HepG2 (cell line): ENCODE data around the gene TEAD1. TPM values are rescaled to one million over a fixed set of nuclear protein-coding genes. Genes with fewer than 3 reads are reported as not detected.

Source experiments
- ATAC-seq: fragments of 200-7000 bp; cut with Tn5 transposase; 3 replicates; pipeline ENCODE4 v1.9.1; 2020; ENCODE audit warnings: mild to moderate bottlenecking, moderate library complexity
- BruUV-seq: library from RNA; stranded (reverse); fragments of 400-500 nt; replicated peaks from 2 replicates; lab custom pipeline; 2021; lab: Mats Ljungman, UMichigan
- CTCF ChIA-PET: fragments of 300-600 bp; formaldehyde crosslinking; extraction: SDS; loops from one replicate; lab custom pipeline; 2021; ENCODE audit warnings: low total read pairs, inconsistent platforms, low intra/inter-chr PET ratio; lab: Yijun Ruan, JAX
- POLR2A ChIA-PET: fragments of 350-600 bp; sonication (Branson Sonifier 250); formaldehyde crosslinking; loops from one replicate; lab custom pipeline; 2020; ENCODE audit warnings: antibody characterized with exemption, inconsistent platforms; lab: Yijun Ruan, JAX
- DNase-seq: peaks from one replicate; pipeline ENCODE4 v3.0.0-alpha.2; 2015; ENCODE audit warnings: low spot score
- FAIRE-seq: peaks from 3 replicates; lab custom pipeline; 2011; peaks lifted over from hg19 to GRCh38; lab: Jason Lieb, UNC
- H2AFZ ChIP-seq: one replicate; pipeline ENCODE4 v1.6.1; 2011; ENCODE audit warnings: low read length, inconsistent platforms
- H3K27ac ChIP-seq: fragments of 300-600 bp; 3 replicates; pipeline ENCODE4 v1.8.0; 2011; ENCODE audit warnings: mixed run types, mild to moderate bottlenecking, mixed read lengths, low read length, inconsistent platforms; ENCODE audit not compliant: insufficient read depth; ENCODE audit errors: extremely low read length
- H3K27me3 ChIP-seq, 2 experiments: fragments of 200-600 bp in 1 of 2; 2 replicates in 1 of 2; 3 replicates in 1 of 2; pipeline versions ENCODE4 v1.6.0 to v1.8.0; 2011; ENCODE audit warnings: low read length in 2 of 2, mild to moderate bottlenecking in 2 of 2, moderate library complexity in 2 of 2, inconsistent platforms in 1 of 2; ENCODE audit not compliant: insufficient read depth in 2 of 2, control insufficient read depth in 1 of 2
- H3K36me3 ChIP-seq, 2 experiments: fragments of 200-600 bp in 1 of 2; replicated peaks in 1 of 2; 2 replicates in 1 of 2; 3 replicates in 1 of 2; pipeline versions ENCODE4 v1.5.1 to v1.8.0; 2011; ENCODE audit warnings: low read length in 2 of 2, inconsistent platforms in 1 of 2; ENCODE audit not compliant: insufficient read depth in 2 of 2, control insufficient read depth in 1 of 2
- H3K4me1 ChIP-seq: 2 replicates; pipeline ENCODE4 v1.5.1; 2012; ENCODE audit warnings: low read length, inconsistent platforms; ENCODE audit not compliant: insufficient read depth
- H3K4me2 ChIP-seq: 2 replicates; pipeline ENCODE4 v1.6.0; 2011; ENCODE audit warnings: low read depth, low read length, inconsistent platforms
- H3K4me3 ChIP-seq, 3 experiments: fragments of 200-600 bp in 1 of 3; sonication (generic), shearing (Covaris generic) in 1 of 3; replicated peaks in 1 of 3; 2 replicates each; pipeline ENCODE4 v1.5.1; 2011 to 2016; ENCODE audit warnings: low read length in 3 of 3, inconsistent platforms in 2 of 3, low read depth in 2 of 3, mild to moderate bottlenecking in 2 of 3, control low read depth in 1 of 3, mixed read lengths in 1 of 3; ENCODE audit not compliant: insufficient read depth in 1 of 3
- H3K79me2 ChIP-seq: one replicate; pipeline ENCODE4 v1.6.1; 2011; ENCODE audit warnings: low read length, inconsistent platforms; ENCODE audit not compliant: insufficient read depth
- H3K9ac ChIP-seq: 2 replicates; pipeline ENCODE4 v1.6.0; 2011; ENCODE audit warnings: mild to moderate bottlenecking, low read depth, low read length, inconsistent platforms; ENCODE audit not compliant: insufficient read depth
- H3K9me3 ChIP-seq: 2 replicates; pipeline ENCODE4 v1.5.1; 2012; ENCODE audit warnings: mild to moderate bottlenecking, low read length
- H4K20me1 ChIP-seq: 2 replicates; pipeline ENCODE4 v1.6.0; 2011; ENCODE audit warnings: inconsistent platforms, mild to moderate bottlenecking, low read length, moderate library complexity; ENCODE audit not compliant: insufficient read depth
- MLXIP ChIP-seq: sonication (generic); formaldehyde crosslinking; IDR thresholded peaks from 2 replicates; pipeline ENCODE4 v1.9.0; 2021; ENCODE audit warnings: missing genetic modification reagents, borderline replicate concordance
- ZBTB21 ChIP-seq: sonication (generic); formaldehyde crosslinking; IDR thresholded peaks from 2 replicates; pipeline ENCODE4 v1.4.0; 2020; ENCODE audit warnings: missing genetic modification reagents
- ZBTB33 ChIP-seq: sonication (generic); formaldehyde crosslinking; IDR thresholded peaks from 2 replicates; pipeline ENCODE4 v1.4.0; 2020; ENCODE audit warnings: missing genetic modification reagents
- ZNF629 ChIP-seq: sonication (generic); formaldehyde crosslinking; conservative IDR thresholded peaks from 2 replicates; pipeline ENCODE4 v1.5.0; 2020; ENCODE audit warnings: missing genetic modification reagents
- ZNF687 ChIP-seq: sonication (generic); formaldehyde crosslinking; IDR thresholded peaks from 2 replicates; pipeline ENCODE4 v1.5.1; 2020; ENCODE audit warnings: mild to moderate bottlenecking, missing genetic modification reagents, moderate library complexity
- WGBS: methylation state at CpG from one replicate; pipeline ENCODE4 v1.1.6; 2017; ENCODE audit warnings: low lambda C conversion rate; 5-methylcytosine and 5-hydroxymethylcytosine counted together
- in situ Hi-C: cut with HindIII; loops from 2 replicates; pipeline ENCODE4 v1.10.0; 2017; ENCODE audit warnings: low pct_unique_long_range_greater_than_20kb; ENCODE audit not compliant: extremely low pct_ligation_motif_present
- intact Hi-C: fragments of 100-400 bp; cut with micrococcal nuclease; formaldehyde crosslinking; loops from one replicate; pipeline ENCODE4 v1.10.0; 2022; ENCODE audit not compliant: unreplicated experiment
- polyA plus RNA-seq, 8 experiments: library from polyadenylated mRNA; depleted of rRNA in 3 of 8; stranded (reverse) in 7 of 8; unstranded in 1 of 8; fragments of >200 nt; fragmentation: Illumina TruSeq in 4 of 8; extraction: Trizol in 4 of 8; gene quantifications; 2 replicates each; pipeline versions ENCODE4 v1.2.1 to v1.2.3, GENCODE V29; 2011 to 2016; ENCODE audit warnings: low read depth in 4 of 8, missing spikeins in 1 of 8, mixed read lengths in 1 of 8; ENCODE audit not compliant: insufficient read depth in 1 of 8
- total RNA-seq, 5 experiments: library from RNA; depleted of rRNA; stranded (reverse); fragments of >200 nt; fragmentation: Illumina TruSeq; extraction: Trizol; gene quantifications; 2 replicates each; pipeline ENCODE4 v1.2.3, GENCODE V29; 2016; ENCODE audit warnings: low read depth in 1 of 5

TEAD1 gene
- total and polyA plus RNA-seq, 2 of the 13 experiments (the other 11 are each of a cell fraction or from before 2014, with no cell fraction given): 20.1 to 30.5 TPM

GRCh38 chr11:12724301-12725054 is 50.3 kb downstream of the TEAD1 start (continued):
- TF ChIP-seq ZBTB33: peak; percentile 96
- TF ChIP-seq ZBTB21: peak; percentile 70
- peak; percentile 31 for TF ChIP-seq ZNF687 (CRISPR knock-in tag)
- TF ChIP-seq, all 625 proteins: peak for 13

DNA sequence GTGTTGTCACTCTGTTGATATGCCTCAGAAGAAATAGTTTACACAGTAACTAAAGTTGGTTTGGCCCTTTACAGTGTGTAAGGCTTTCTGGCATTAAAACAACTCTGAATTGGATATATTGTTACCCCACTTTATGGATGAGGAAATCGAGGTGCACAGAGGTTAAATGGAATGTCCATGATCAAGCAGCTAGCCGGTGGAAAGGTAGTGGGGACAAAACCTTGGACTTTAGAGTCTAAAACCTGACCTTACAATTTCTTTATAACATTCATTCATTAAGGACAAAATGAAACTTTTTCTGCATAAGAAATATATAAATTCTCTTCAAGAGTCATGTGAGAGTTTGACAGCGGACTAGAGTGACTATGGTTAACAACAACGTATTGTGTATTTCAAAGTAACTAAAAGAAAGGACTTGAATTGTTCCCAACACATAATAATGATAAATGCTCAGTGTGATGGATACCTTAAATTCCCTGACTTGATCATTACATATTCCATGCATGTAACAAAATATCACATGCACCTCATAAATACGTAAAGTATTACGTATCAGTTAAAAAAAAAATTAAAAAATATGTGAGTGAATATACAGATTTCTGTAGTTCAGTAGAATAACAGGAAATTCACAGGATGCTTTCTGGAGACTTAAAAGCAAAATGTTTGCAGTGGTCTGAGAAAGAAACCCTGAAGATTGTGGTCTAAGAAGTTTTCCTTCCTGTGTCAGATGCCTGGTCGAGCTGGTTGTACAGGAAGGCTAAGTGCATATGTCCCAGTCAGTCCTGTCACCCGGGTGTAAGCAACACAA is 51.0 kb downstream of the TEAD1 start:
- TF ChIP-seq MLXIP (CRISPR knock-in tag) (no peak), ZNF629 (CRISPR knock-in tag) (peak; percentile 75)
- Histone ChIP-seq H3K79me2 (peaks cover 26% of the 10 kb centered on the region), H2AFZ (no peak overlapping the region), H3K9me3 (no peaks in the 10 kb centered on the region), H3K4me1 (peaks cover 55% of the 10 kb centered on the region), H3K4me3 (no peak overlapping the region), H4K20me1 (no peaks in the 10 kb centered on the region; the same call in 1 of the 2 replicates), H3K27me3 (no peaks in the 10 kb centered on the region), H3K27ac (no peak overlapping the region), H3K9ac (no peak overlapping the region), H3K36me3 (peaks cover 0 to 2% of the 10 kb centered on the region in 2 experiments; a peak in 2 of 5 replicates), H3K4me2 (no peak overlapping the region)
- intact Hi-C loops (no loop called here), in situ Hi-C loops (no loop called here)
- DNase-seq: no peak
- no peak for FAIRE-seq
- POLR2A ChIA-PET: no interaction called here
- no TSS peak for BruUV-seq
- 91% methylated on average over 8 of the region's 8 CpGs for WGBS
- CTCF ChIA-PET: no interaction called here
- no peak for ATAC-seq
